H9 (cell line): ENCODE measurements around the gene SYCE3. TPM values are rescaled to one million over a fixed set of nuclear protein-coding genes. Genes with fewer than 3 reads are reported as not detected.

ENCODE experiments used
- DNase-seq: peaks from one replicate; pipeline ENCODE4 v3.0.0-alpha.2; 2017
- H2AFZ ChIP-seq: one replicate; pipeline ENCODE4 v1.6.1; 2013; ENCODE audit warnings: mild to moderate bottlenecking, low read length, control low read depth, moderate library complexity
- H2AK5ac ChIP-seq: 2 replicates; pipeline ENCODE4 v1.6.1; 2013; ENCODE audit warnings: low read length, control low read depth, mixed read lengths; ENCODE audit not compliant: insufficient read length
- H2BK120ac ChIP-seq: one replicate; pipeline ENCODE4 v1.6.1; 2013; ENCODE audit warnings: low read depth, mild to moderate bottlenecking, low read length, control low read depth, inconsistent platforms; ENCODE audit not compliant: poor library complexity, severe bottlenecking
- H2BK12ac ChIP-seq: 2 replicates; pipeline ENCODE4 v1.6.1; 2013; ENCODE audit warnings: low read length, control low read depth, mixed read lengths, low read depth; ENCODE audit not compliant: insufficient read length
- H2BK15ac ChIP-seq: 2 replicates; pipeline ENCODE4 v1.6.1; 2013; ENCODE audit warnings: low read depth, low read length, control low read depth
- H2BK20ac ChIP-seq: one replicate; pipeline ENCODE4 v1.6.1; 2013; ENCODE audit warnings: low read depth, mild to moderate bottlenecking, low read length, control low read depth, inconsistent platforms; ENCODE audit not compliant: poor library complexity, severe bottlenecking
- H2BK5ac ChIP-seq: 2 replicates; pipeline ENCODE4 v1.6.1; 2013; ENCODE audit warnings: low read length, control low read depth, mixed read lengths; ENCODE audit not compliant: insufficient read length
- H3K14ac ChIP-seq: 2 replicates; pipeline ENCODE4 v1.6.1; 2013; ENCODE audit warnings: low read length, control low read depth; ENCODE audit not compliant: insufficient read depth
- H3K18ac ChIP-seq: 2 replicates; pipeline ENCODE4 v1.6.1; 2013; ENCODE audit warnings: low read depth, mild to moderate bottlenecking, mixed read lengths, low read length, control low read depth; ENCODE audit not compliant: insufficient read length
- H3K23ac ChIP-seq: 2 replicates; pipeline ENCODE4 v1.6.1; 2013; ENCODE audit warnings: low read length, control low read depth, mixed read lengths, low read depth; ENCODE audit not compliant: insufficient read length
- H3K23me2 ChIP-seq: 2 replicates; pipeline ENCODE4 v1.6.1; 2013; ENCODE audit warnings: low read depth, mild to moderate bottlenecking, mixed read lengths, low read length, control low read depth; ENCODE audit not compliant: insufficient read length, poor library complexity, severe bottlenecking
- H3K27ac ChIP-seq: 2 replicates; pipeline ENCODE4 v1.5.1; 2013; ENCODE audit warnings: low read length, control low read depth, mixed read lengths, low read depth; ENCODE audit not compliant: insufficient read length
- H3K27me3 ChIP-seq: 2 replicates; pipeline ENCODE4 v1.6.1; 2013; ENCODE audit warnings: low read length, control low read depth, inconsistent platforms; ENCODE audit not compliant: insufficient read depth
- H3K4ac ChIP-seq: 2 replicates; pipeline ENCODE4 v1.6.1; 2013; ENCODE audit warnings: low read depth, mild to moderate bottlenecking, control low read depth, inconsistent platforms, low read length, moderate library complexity
- H3K4me1 ChIP-seq: 2 replicates; pipeline ENCODE4 v1.6.1; 2013; ENCODE audit warnings: low read length, control low read depth, inconsistent platforms; ENCODE audit not compliant: insufficient read depth
- H3K4me2 ChIP-seq: 2 replicates; pipeline ENCODE4 v1.6.1; 2013; ENCODE audit warnings: low read length, control low read depth, mixed read lengths; ENCODE audit not compliant: insufficient read length, insufficient read depth
- H3K56ac ChIP-seq: 2 replicates; pipeline ENCODE4 v1.6.1; 2013; ENCODE audit warnings: low read depth, mild to moderate bottlenecking, mixed read lengths, low read length, control low read depth; ENCODE audit not compliant: insufficient read length
- H3K79me1 ChIP-seq: 2 replicates; pipeline ENCODE4 v1.6.1; 2013; ENCODE audit warnings: low read depth, mild to moderate bottlenecking, moderate library complexity, low read length, control low read depth, inconsistent platforms; ENCODE audit not compliant: insufficient read depth, poor library complexity, severe bottlenecking
- H3K79me2 ChIP-seq: 2 replicates; pipeline ENCODE4 v1.6.1; 2013; ENCODE audit warnings: low read length, control low read depth, inconsistent platforms; ENCODE audit not compliant: insufficient read depth
- H3K9ac ChIP-seq: 2 replicates; pipeline ENCODE4 v1.6.1; 2013; ENCODE audit warnings: low read length, control low read depth, mixed read lengths; ENCODE audit not compliant: insufficient read length; ENCODE audit errors: extremely low read depth
- H3K9me3 ChIP-seq: one replicate; pipeline ENCODE4 v1.6.1; 2013; ENCODE audit warnings: low read depth, low read length, inconsistent platforms; ENCODE audit not compliant: control insufficient read depth
- H3T11ph ChIP-seq: one replicate; pipeline ENCODE4 v1.6.1; 2013; ENCODE audit warnings: mild to moderate bottlenecking, low read length, control low read depth, inconsistent platforms
- H4K20me1 ChIP-seq: one replicate; pipeline ENCODE4 v1.6.1; 2013; ENCODE audit not compliant: control insufficient read depth, insufficient read length, insufficient read depth
- H4K5ac ChIP-seq: 2 replicates; pipeline ENCODE4 v1.6.1; 2013; ENCODE audit warnings: low read depth, mild to moderate bottlenecking, mixed read lengths, low read length, control low read depth; ENCODE audit not compliant: insufficient read length
- H4K8ac ChIP-seq: replicated peaks from 2 replicates; pipeline ENCODE4 v1.6.1; 2013; ENCODE audit warnings: low read length, control low read depth, mixed read lengths, low read depth; ENCODE audit not compliant: insufficient read length
- H4K91ac ChIP-seq: 2 replicates; pipeline ENCODE4 v1.6.1; 2013; ENCODE audit warnings: low read depth, mild to moderate bottlenecking, moderate library complexity, mixed read lengths, low read length, control low read depth; ENCODE audit not compliant: insufficient read length
- H3K27ac Mint-ChIP-seq, 3 experiments: 2 replicates in 2 of 3; 3 replicates in 1 of 3; pipeline ENCODE4 v1.8.0; 2020 to 2021; ENCODE audit warnings: mixed read lengths in 3 of 3, mild to moderate bottlenecking in 1 of 3, moderate library complexity in 1 of 3
- H3K27me3 Mint-ChIP-seq: 2 replicates; pipeline ENCODE4 v1.8.0; 2021; ENCODE audit warnings: low read depth, mild to moderate bottlenecking, moderate library complexity, mixed read lengths
- H3K36me3 Mint-ChIP-seq, 3 experiments: 2 replicates in 2 of 3; 3 replicates in 1 of 3; pipeline ENCODE4 v1.8.0; 2020 to 2021; ENCODE audit warnings: low read depth in 3 of 3, mixed read lengths in 3 of 3; ENCODE audit not compliant: insufficient read depth in 1 of 3
- H3K4me1 Mint-ChIP-seq, 2 experiments: 2 replicates each; pipeline ENCODE4 v1.8.0; 2020; ENCODE audit warnings: mixed read lengths in 2 of 2
- H3K4me3 Mint-ChIP-seq, 2 experiments: 2 replicates in 1 of 2; 3 replicates in 1 of 2; pipeline ENCODE4 v1.8.0; 2020 to 2021; ENCODE audit warnings: mild to moderate bottlenecking in 2 of 2, mixed read lengths in 2 of 2, moderate library complexity in 1 of 2
- H3K9me3 Mint-ChIP-seq, 2 experiments: 2 replicates in 1 of 2; 3 replicates in 1 of 2; pipeline ENCODE4 v1.8.0; 2020; ENCODE audit warnings: mild to moderate bottlenecking in 2 of 2, mixed read lengths in 2 of 2, moderate library complexity in 1 of 2
- WGBS: extraction: QIAGEN DNeasy Blood & Tissue Kit; methylation state at CpG from one replicate; pipeline ENCODE4 v1.1.7; 2013; ENCODE audit warnings: missing lambda C conversion rate, low lambda C conversion rate, mixed read lengths; ENCODE audit not compliant: insufficient read length; ENCODE audit errors: extremely low coverage; 5-methylcytosine and 5-hydroxymethylcytosine counted together
- total RNA-seq: library from RNA; stranded (reverse); gene quantifications from 2 replicates; pipeline ENCODE4 v1.2.1, GENCODE V29; 2021
- TF ChIP-seq, protein P1 (sequence below): fragments of 200-600 bp; sonication (generic); conservative IDR thresholded peaks from 3 replicates; pipeline ENCODE4 v1.8.0; 2021; ENCODE audit warnings: antibody characterized with exemption, mild to moderate bottlenecking

The SYCE3 gene
- total RNA-seq, 1 experiment from 2014 or later, result 0.85 TPM

DNA sequence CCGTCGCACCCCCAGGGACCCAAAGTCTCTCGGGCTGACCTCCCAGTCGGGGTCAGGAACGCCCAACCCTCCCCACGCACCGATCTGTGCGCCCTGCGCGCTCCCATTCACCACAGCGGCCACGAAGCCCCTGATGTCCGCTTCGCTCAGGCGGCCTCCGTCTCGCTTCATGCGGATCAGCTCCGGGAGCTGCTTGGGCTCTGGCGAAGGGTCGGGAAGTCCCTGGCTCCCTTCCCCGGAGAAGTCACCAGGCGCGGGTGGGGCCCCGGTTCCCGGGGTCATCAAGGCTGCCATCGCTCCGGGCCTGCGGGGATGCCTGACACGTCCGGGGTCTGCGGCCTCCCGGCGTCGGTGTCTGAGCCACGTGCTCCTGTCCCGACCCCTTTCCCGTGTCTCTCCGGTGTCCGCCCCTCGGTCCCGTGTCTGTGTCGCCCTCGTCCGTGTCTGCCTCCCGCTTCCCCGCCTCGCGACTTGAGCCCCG lies 33.3 kb downstream of the SYCE3 start:
- no peak overlapping the region for H2AK5ac ChIP-seq
- no peak overlapping the region for H2BK5ac ChIP-seq
- Mint-ChIP-seq H3K36me3 (peaks cover 0 to 3% (median 3%) of the 10 kb centered on the region in 3 experiments; a peak in 3 of 7 replicates), H3K27ac (no peak overlapping the region), H3K4me3 (peak overlapping the region in 1 of 2 experiments; percentile 60; a peak in 1 of 5 replicates), H3K27me3 (peaks cover 74% of the 10 kb centered on the region), H3K4me1 (peaks cover 18 to 23% of the 10 kb centered on the region in 2 experiments), H3K9me3 (no peaks in the 10 kb centered on the region; a peak in 1 of 5 replicates)
- peaks cover 37% of the 10 kb centered on the region; the same call in 1 of the 2 replicates for H3K27me3 ChIP-seq
- H2AFZ ChIP-seq, result no peak overlapping the region
- no peak overlapping the region for H3K56ac ChIP-seq
- no peak overlapping the region for H2BK120ac ChIP-seq
- no peak overlapping the region for H3K27ac ChIP-seq
- H3K14ac ChIP-seq, result no peak overlapping the region
- no peaks in the 10 kb centered on the region for H3K79me2 ChIP-seq
- H3K18ac ChIP-seq, result no peak overlapping the region
- H2BK20ac ChIP-seq, result no peak overlapping the region
- no peak overlapping the region for H3K4me2 ChIP-seq
- DNase-seq, result no peak
- peaks cover 21% of the 10 kb centered on the region for H3K23me2 ChIP-seq
- no peak overlapping the region for H3T11ph ChIP-seq
- H3K79me1 ChIP-seq, result no peaks in the 10 kb centered on the region
- no peak overlapping the region for H3K9ac ChIP-seq
- no CpG with 5 or more reads among the region's 50 CpGs for WGBS
- no peak overlapping the region for H2BK12ac ChIP-seq
- no peaks in the 10 kb centered on the region for H3K9me3 ChIP-seq
- no peak overlapping the region for H4K91ac ChIP-seq
- no peak overlapping the region for H2BK15ac ChIP-seq
- peaks cover 1% of the 10 kb centered on the region; the same call in 1 of the 2 replicates for H3K4me1 ChIP-seq
- no peak overlapping the region for H3K23ac ChIP-seq
- H3K4ac ChIP-seq, result no peak overlapping the region
- TF ChIP-seq, protein P1, sequence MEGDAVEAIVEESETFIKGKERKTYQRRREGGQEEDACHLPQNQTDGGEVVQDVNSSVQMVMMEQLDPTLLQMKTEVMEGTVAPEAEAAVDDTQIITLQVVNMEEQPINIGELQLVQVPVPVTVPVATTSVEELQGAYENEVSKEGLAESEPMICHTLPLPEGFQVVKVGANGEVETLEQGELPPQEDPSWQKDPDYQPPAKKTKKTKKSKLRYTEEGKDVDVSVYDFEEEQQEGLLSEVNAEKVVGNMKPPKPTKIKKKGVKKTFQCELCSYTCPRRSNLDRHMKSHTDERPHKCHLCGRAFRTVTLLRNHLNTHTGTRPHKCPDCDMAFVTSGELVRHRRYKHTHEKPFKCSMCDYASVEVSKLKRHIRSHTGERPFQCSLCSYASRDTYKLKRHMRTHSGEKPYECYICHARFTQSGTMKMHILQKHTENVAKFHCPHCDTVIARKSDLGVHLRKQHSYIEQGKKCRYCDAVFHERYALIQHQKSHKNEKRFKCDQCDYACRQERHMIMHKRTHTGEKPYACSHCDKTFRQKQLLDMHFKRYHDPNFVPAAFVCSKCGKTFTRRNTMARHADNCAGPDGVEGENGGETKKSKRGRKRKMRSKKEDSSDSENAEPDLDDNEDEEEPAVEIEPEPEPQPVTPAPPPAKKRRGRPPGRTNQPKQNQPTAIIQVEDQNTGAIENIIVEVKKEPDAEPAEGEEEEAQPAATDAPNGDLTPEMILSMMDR, result no peak
- H4K8ac ChIP-seq, result no peak overlapping the region
- H4K5ac ChIP-seq, result no peak overlapping the region
- H4K20me1 ChIP-seq, result no peaks in the 10 kb centered on the region
